VCaP (cell line): Measurements from ENCODE around the gene ABCC1.

Source experiments
- H3K27ac ChIP-seq: fragments of 450-650 bp; 2 replicates; pipeline ENCODE4 v1.5.1; 2017
- CTCF ChIP-seq: fragments of 450-650 bp; conservative IDR thresholded peaks from 2 replicates; pipeline ENCODE4 v1.5.1; 2017; ENCODE audit warnings: mild to moderate bottlenecking, moderate library complexity

Gene ABCC1

GRCh38 chr16:15949210-15950160 lies at the start of gene ABCC1:
Gene ABCC1 (plus strand): TSS chr16:15949616. CDS start chr16:15949752, 136 bp downstream.
- H3K27ac ChIP-seq: peak within 1 kb of the TSS; percentile 81
- TF ChIP-seq CTCF: 0 out of 2 replicates have a peak, but pooled peaks have one; percentile 8

- H3K27ac ChIP-seq: peak overlapping the region; percentile 47
- TF ChIP-seq CTCF: no peak
Measured at GRCh38 chr16:15900357-15900756, 49.1 kb upstream of the ABCC1 start.

- peak overlapping the region; percentile 47; the same call in 1 of the 2 replicates for H3K27ac ChIP-seq
Measured at GRCh38 chr16:15900901-15901500, 48.4 kb upstream of the ABCC1 start.

GRCh38 chr16:15903960-15904359 lies 45.5 kb upstream of the ABCC1 start:
- no peak for TF ChIP-seq CTCF
- H3K27ac ChIP-seq: no peak overlapping the region

More at GRCh38 chr16:15900901-15901500, 48.4 kb upstream of the ABCC1 start:
- TF ChIP-seq CTCF: no peak

- TF ChIP-seq CTCF: no peak
- no peak overlapping the region for H3K27ac ChIP-seq
Measured at GRCh38 chr16:15906439-15906838, 43.0 kb upstream of the ABCC1 start.

GRCh38 chr16:15907863-15908478 lies 41.4 kb upstream of the ABCC1 start:
- no peak overlapping the region for H3K27ac ChIP-seq
- no peak for TF ChIP-seq CTCF

GRCh38 chr16:15911198-15911597 lies 38.2 kb upstream of the ABCC1 start:
- no peak overlapping the region for H3K27ac ChIP-seq

More at GRCh38 chr16:15911198-15911597, 38.2 kb upstream of the ABCC1 start:
- TF ChIP-seq CTCF: no peak
